HG03039 (cell line): Measurements from ENCODE around the gene EPHB1.

ENCODE experiments used
- ATAC-seq: cut with Tn5 transposase; IDR thresholded peaks from one replicate; pipeline ENCODE4 v1.9.1; 2021; ENCODE audit warnings: mild to moderate bottlenecking, moderate library complexity; ENCODE audit not compliant: unreplicated experiment

The EPHB1 gene

GRCh38 chr3:134794950-134795745 lies at the start of gene EPHB1:
EPHB1 (plus strand) TSS chr3:134795260.
- peak; percentile 63 for ATAC-seq

GRCh38 chr3:134748698-134749097 lies 46.4 kb upstream of the EPHB1 start:
- no peak for ATAC-seq

- ATAC-seq: no peak
Measured at GRCh38 chr3:134749174-134749573, 45.9 kb upstream of the EPHB1 start.

GRCh38 chr3:134749802-134750553 lies 45.1 kb upstream of the EPHB1 start:
- ATAC-seq: no peak

- ATAC-seq: no peak
Measured at GRCh38 chr3:134751831-134752230, 43.2 kb upstream of the EPHB1 start.

- no peak for ATAC-seq
Measured at GRCh38 chr3:134752761-134753461, 42.1 kb upstream of the EPHB1 start.

GRCh38 chr3:134753999-134754742 lies 40.9 kb upstream of the EPHB1 start:
- no peak for ATAC-seq

GRCh38 chr3:134754768-134755559 lies 40.1 kb upstream of the EPHB1 start:
- peak; percentile 77 for ATAC-seq

GRCh38 chr3:134755821-134756220 lies 39.2 kb upstream of the EPHB1 start:
- no peak for ATAC-seq

- no peak for ATAC-seq
Measured at GRCh38 chr3:134757549-134758069, 37.5 kb upstream of the EPHB1 start.

GRCh38 chr3:134761213-134761612 lies 33.8 kb upstream of the EPHB1 start:
- no peak for ATAC-seq

- no peak for ATAC-seq
Measured at GRCh38 chr3:134762016-134762415, 33.0 kb upstream of the EPHB1 start.

GRCh38 chr3:134765468-134765867 lies 29.6 kb upstream of the EPHB1 start:
- ATAC-seq: no peak

GRCh38 chr3:134766290-134766689 lies 28.8 kb upstream of the EPHB1 start:
- no peak for ATAC-seq

- ATAC-seq: no peak
Measured at GRCh38 chr3:134768116-134768515, 26.9 kb upstream of the EPHB1 start.

- no peak for ATAC-seq
Measured at GRCh38 chr3:134768837-134769236, 26.2 kb upstream of the EPHB1 start.

- ATAC-seq: no peak
Measured at GRCh38 chr3:134769287-134769868, 25.7 kb upstream of the EPHB1 start.

GRCh38 chr3:134772011-134772410 lies 23.0 kb upstream of the EPHB1 start:
- ATAC-seq: no peak

- no peak for ATAC-seq
Measured at GRCh38 chr3:134772591-134772990, 22.5 kb upstream of the EPHB1 start.
